Caco-2 (cell line): ENCODE data around the gene WDR54. TPM values are rescaled to one million over a fixed set of nuclear protein-coding genes. Genes with fewer than 3 reads are reported as not detected.

ENCODE experiments used
- BruUV-seq: library from RNA; stranded (reverse); fragments of 400-500 nt; replicated peaks from 2 replicates; lab custom pipeline; 2021; lab: Mats Ljungman, UMichigan
- CTCF ChIA-PET: fragments of 300-600 bp; sonication (Branson Sonifier 250); formaldehyde crosslinking; loops from one replicate; lab custom pipeline; 2022; ENCODE audit warnings: antibody characterized with exemption; lab: Charles Lee
- POLR2A ChIA-PET: fragments of 300-600 bp; sonication (Branson Sonifier 250); formaldehyde crosslinking; loops from one replicate; lab custom pipeline; 2022; ENCODE audit warnings: antibody characterized with exemption; lab: Charles Lee
- DNase-seq, 2 experiments: peaks; one replicate each; pipeline versions ENCODE4 v3.0.0 to v3.0.0-alpha.2; 2020 to 2022
- H3K27me3 ChIP-seq: replicated peaks from 2 replicates; pipeline ENCODE4 v1.6.0; 2011; ENCODE audit warnings: low read length; ENCODE audit not compliant: control insufficient read depth, insufficient read depth
- H3K36me3 ChIP-seq: 2 replicates; pipeline ENCODE4 v1.5.1; 2011; ENCODE audit warnings: low read length; ENCODE audit not compliant: control insufficient read depth, insufficient read depth
- H3K4me1 ChIP-seq: fragments of 250-450 bp; sonication (Bioruptor Pico); 2 replicates; pipeline ENCODE4 v1.5.1; 2020; ENCODE audit warnings: mild to moderate bottlenecking
- H3K4me3 ChIP-seq: 2 replicates; pipeline ENCODE4 v1.5.1; 2011; ENCODE audit warnings: low read depth, mild to moderate bottlenecking, control low read depth, low read length
- H3K9me3 ChIP-seq: fragments of 250-450 bp; sonication (Bioruptor Pico); 2 replicates; pipeline ENCODE4 v1.5.1; 2020; ENCODE audit warnings: mild to moderate bottlenecking, moderate library complexity
- H3K27ac Mint-ChIP-seq: one replicate; pipeline ENCODE4 v1.8.0; 2022; ENCODE audit warnings: mixed read lengths; ENCODE audit not compliant: unreplicated experiment
- H3K27me3 Mint-ChIP-seq: one replicate; pipeline ENCODE4 v1.8.0; 2022; ENCODE audit warnings: mixed read lengths; ENCODE audit not compliant: insufficient read depth, unreplicated experiment
- H3K36me3 Mint-ChIP-seq: one replicate; pipeline ENCODE4 v1.8.0; 2022; ENCODE audit warnings: mild to moderate bottlenecking, mixed read lengths; ENCODE audit not compliant: insufficient read depth, unreplicated experiment
- H3K4me1 Mint-ChIP-seq: one replicate; pipeline ENCODE4 v1.8.0; 2022; ENCODE audit warnings: low read depth, mixed read lengths; ENCODE audit not compliant: unreplicated experiment
- H3K4me3 Mint-ChIP-seq: one replicate; pipeline ENCODE4 v1.8.0; 2022; ENCODE audit warnings: mild to moderate bottlenecking, moderate library complexity, mixed read lengths; ENCODE audit not compliant: unreplicated experiment
- H3K9me3 Mint-ChIP-seq: one replicate; pipeline ENCODE4 v1.8.0; 2022; ENCODE audit warnings: mixed read lengths; ENCODE audit not compliant: unreplicated experiment
- intact Hi-C: fragments of 100-400 bp; cut with micrococcal nuclease; formaldehyde crosslinking; loops from one replicate; pipeline ENCODE4 v1.10.0; 2022; ENCODE audit not compliant: unreplicated experiment
- total RNA-seq: library from RNA; stranded (reverse); gene quantifications from 2 replicates; pipeline ENCODE4 v1.2.3, GENCODE V29; 2022
- TF ChIP-seq, protein P1 (sequence below), 2 experiments: fragments of 200-600 bp in 1 of 2; IDR thresholded peaks; 1 replicate in 1 of 2; 2 replicates in 1 of 2; pipeline versions ENCODE4 v1.5.1 to v1.8.0; 2011 to 2022; ENCODE audit warnings: antibody characterized with exemption in 1 of 2, control low read depth in 1 of 2, inconsistent platforms in 1 of 2, low read depth in 1 of 2, low read length in 1 of 2, mild to moderate bottlenecking in 1 of 2, moderate library complexity in 1 of 2; ENCODE audit not compliant: insufficient read depth in 1 of 2, severe bottlenecking in 1 of 2, unreplicated experiment in 1 of 2

WDR54 gene
- total RNA-seq, 1 experiment from 2014 or later = 9.9 TPM

DNA sequence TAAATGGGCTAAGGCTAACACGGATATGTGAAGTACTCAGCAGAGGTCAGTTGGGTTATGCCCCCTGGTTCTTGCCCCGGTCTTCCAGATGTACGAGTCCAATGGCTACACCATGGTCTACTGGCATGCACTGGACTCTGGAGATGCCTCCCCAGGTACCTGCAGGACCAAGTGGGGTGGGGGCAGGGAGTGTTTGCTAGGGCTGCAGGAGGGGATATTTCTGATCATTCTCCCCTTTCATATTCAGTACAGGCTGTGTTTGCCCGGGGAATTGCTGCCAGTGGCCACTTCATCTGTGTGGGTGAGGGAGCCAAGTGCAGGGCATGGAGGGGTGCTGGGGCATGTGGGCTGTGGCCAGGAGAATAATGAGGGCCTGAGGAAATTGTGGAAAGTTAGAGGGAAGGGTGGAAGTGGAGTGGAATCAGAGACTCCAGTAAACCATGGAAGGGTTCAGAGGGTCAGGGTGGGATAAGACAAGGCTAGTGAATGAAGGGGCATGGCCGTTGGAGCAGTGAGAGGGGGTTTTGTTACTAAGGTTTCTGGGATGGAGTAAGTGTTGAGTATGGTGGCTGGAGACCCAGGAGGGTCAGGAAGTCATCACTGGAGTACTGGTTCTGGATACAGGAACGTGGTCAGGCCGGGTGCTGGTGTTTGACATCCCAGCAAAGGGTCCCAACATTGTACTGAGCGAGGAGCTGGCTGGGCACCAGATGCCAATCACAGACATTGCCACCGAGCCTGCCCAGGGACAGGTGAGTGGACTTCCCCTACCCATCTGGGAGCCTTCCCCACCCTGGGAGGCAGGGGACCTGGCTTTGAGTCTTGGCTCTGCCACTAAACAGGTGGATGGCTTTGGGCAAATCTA, 1.9 kb downstream of the WDR54 start:
- Mint-ChIP-seq H3K9me3 (no peaks in the 10 kb centered on the region), H3K27ac (peak overlapping the region; percentile 98), H3K4me3 (peak overlapping the region; percentile 96), H3K36me3 (peaks cover 69% of the 10 kb centered on the region), H3K27me3 (peaks cover 8% of the 10 kb centered on the region), H3K4me1 (peaks cover 14% of the 10 kb centered on the region)
- H3K27me3 ChIP-seq = no peaks in the 10 kb centered on the region
- POLR2A ChIA-PET = interaction anchor here (1.1 kb wide), 1 partner anchor 17 kb away, joined by 7 read pairs; no protein-coding TSS in a partner anchor
- H3K4me1 ChIP-seq = no peaks in the 10 kb centered on the region
- H3K4me3 ChIP-seq = no peak overlapping the region
- no TSS peak for BruUV-seq
- peaks cover 2% of the 10 kb centered on the region for H3K36me3 ChIP-seq
- H3K9me3 ChIP-seq = no peaks in the 10 kb centered on the region
- no peak for DNase-seq
- TF ChIP-seq, protein P1, sequence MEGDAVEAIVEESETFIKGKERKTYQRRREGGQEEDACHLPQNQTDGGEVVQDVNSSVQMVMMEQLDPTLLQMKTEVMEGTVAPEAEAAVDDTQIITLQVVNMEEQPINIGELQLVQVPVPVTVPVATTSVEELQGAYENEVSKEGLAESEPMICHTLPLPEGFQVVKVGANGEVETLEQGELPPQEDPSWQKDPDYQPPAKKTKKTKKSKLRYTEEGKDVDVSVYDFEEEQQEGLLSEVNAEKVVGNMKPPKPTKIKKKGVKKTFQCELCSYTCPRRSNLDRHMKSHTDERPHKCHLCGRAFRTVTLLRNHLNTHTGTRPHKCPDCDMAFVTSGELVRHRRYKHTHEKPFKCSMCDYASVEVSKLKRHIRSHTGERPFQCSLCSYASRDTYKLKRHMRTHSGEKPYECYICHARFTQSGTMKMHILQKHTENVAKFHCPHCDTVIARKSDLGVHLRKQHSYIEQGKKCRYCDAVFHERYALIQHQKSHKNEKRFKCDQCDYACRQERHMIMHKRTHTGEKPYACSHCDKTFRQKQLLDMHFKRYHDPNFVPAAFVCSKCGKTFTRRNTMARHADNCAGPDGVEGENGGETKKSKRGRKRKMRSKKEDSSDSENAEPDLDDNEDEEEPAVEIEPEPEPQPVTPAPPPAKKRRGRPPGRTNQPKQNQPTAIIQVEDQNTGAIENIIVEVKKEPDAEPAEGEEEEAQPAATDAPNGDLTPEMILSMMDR (IDR thresholded peaks at IDR 0.05; ENCODE audit: insufficient read depth in 1 of 2, low read depth in 1 of 2, low read length in 1 of 2, severe bottlenecking in 1 of 2, unreplicated experiment in 1 of 2) = no peak
- CTCF ChIA-PET = interaction anchor here (0.5 kb wide), 1 partner anchor 34 kb away, joined by 6 read pairs; no protein-coding TSS in a partner anchor
- intact Hi-C loops = loop anchor here (2.0 kb wide), 2 partner anchors 17 to 31 kb away; partner anchors contain the start of genes INO80B and RTKN

DNA sequence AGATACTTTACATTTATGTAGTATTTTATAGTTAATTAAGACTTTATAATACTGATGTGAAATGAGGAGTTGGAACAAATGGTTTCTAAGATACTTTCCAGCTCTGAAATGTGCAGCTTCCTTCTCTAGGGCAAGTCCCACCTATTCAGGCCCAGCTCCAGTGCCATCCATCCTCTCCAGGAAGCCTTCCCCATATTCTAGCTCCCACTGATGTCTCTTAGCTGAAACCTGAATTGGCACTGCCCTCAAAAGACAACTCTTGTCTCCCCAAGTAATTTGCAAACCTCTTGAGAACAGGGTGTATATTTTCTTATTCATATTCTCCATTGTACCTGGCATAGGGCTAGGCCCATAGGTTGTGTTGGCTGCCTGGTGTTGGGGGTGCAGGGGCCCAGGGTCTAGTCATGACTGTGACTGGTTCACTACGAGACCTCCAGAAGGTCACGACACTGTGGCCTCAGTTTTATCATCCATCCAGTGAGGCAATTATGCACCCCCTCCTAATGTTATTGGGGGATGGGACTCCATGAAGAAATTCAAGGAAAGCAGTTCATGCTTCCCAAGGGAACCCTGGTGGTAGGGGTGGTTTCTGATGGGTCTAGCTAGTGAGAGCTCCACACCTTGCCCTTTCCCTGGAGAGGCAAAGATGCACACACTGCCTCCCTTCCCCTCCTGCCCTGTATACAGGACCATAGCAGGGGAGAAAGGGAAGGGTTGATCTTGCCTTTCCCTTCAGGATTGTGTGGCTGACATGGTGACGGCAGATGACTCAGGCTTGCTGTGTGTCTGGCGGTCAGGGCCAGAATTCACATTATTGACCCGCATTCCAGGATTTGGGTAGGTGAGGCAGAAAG, 2.8 kb downstream of the WDR54 start:
- H3K36me3 ChIP-seq = peaks cover 2% of the 10 kb centered on the region
- CTCF ChIA-PET = interaction anchor here (0.5 kb wide), 1 partner anchor 33 kb away, joined by 6 read pairs; no protein-coding TSS in a partner anchor
- BruUV-seq = TSS peak; percentile 5
- intact Hi-C loops = loop anchor here (2.0 kb wide), 1 partner anchor 16 kb away; the partner anchor contains the start of gene RTKN
- no peak for DNase-seq
- POLR2A ChIA-PET = interaction anchor here (1.1 kb wide), 1 partner anchor 16 kb away, joined by 7 read pairs; no protein-coding TSS in a partner anchor
- H3K4me3 ChIP-seq = no peak overlapping the region
- TF ChIP-seq, protein P1 (IDR thresholded peaks at IDR 0.05; ENCODE audit: insufficient read depth in 1 of 2, low read depth in 1 of 2, low read length in 1 of 2, severe bottlenecking in 1 of 2, unreplicated experiment in 1 of 2) = no peak
- H3K27me3 ChIP-seq = no peaks in the 10 kb centered on the region
- no peak overlapping the region for H3K4me3 Mint-ChIP-seq
- no peaks in the 10 kb centered on the region for H3K4me1 ChIP-seq
- no peaks in the 10 kb centered on the region for H3K9me3 ChIP-seq
- H3K4me1 Mint-ChIP-seq = peaks cover 14% of the 10 kb centered on the region
- peaks cover 6% of the 10 kb centered on the region for H3K27me3 Mint-ChIP-seq
- H3K9me3 Mint-ChIP-seq = no peaks in the 10 kb centered on the region
- no peak overlapping the region for H3K27ac Mint-ChIP-seq
- peaks cover 78% of the 10 kb centered on the region for H3K36me3 Mint-ChIP-seq

DNA sequence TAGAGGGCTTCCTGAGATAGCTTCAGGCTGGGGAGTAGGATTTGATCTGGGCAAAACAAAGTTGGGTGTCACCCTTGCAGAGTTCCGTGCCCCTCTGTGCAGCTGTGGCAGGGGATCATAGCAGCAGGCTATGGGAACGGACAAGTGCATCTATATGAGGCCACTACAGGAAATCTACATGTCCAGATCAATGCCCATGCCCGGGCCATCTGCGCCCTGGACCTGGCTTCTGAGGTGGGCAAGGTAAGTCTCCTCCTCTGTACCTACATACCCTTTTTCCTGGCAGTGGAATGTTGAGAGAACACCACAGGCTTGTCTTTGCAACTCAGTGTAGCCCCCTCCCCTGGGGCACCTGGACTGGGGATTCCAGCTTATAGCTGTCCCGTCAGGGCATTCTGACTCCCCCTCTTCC, 3.5 kb downstream of the WDR54 start:
- ChIA-PET POLR2A (no interaction called here), CTCF (no interaction called here)
- Mint-ChIP-seq H3K27me3 (peaks cover 6% of the 10 kb centered on the region), H3K4me1 (peaks cover 14% of the 10 kb centered on the region), H3K36me3 (peaks cover 84% of the 10 kb centered on the region), H3K27ac (no peak overlapping the region), H3K4me3 (no peak overlapping the region), H3K9me3 (no peaks in the 10 kb centered on the region)
- TF ChIP-seq, protein P1 (IDR thresholded peaks at IDR 0.05; ENCODE audit: insufficient read depth in 1 of 2, low read depth in 1 of 2, low read length in 1 of 2, severe bottlenecking in 1 of 2, unreplicated experiment in 1 of 2) = no peak
- no TSS peak for BruUV-seq
- Histone ChIP-seq H3K9me3 (no peaks in the 10 kb centered on the region), H3K36me3 (peaks cover 5% of the 10 kb centered on the region), H3K4me3 (no peak overlapping the region), H3K27me3 (no peaks in the 10 kb centered on the region), H3K4me1 (no peaks in the 10 kb centered on the region)
- intact Hi-C loops = loop anchor here (2.0 kb wide), 1 partner anchor 16 kb away; the partner anchor contains the start of gene RTKN
- no peak for DNase-seq
